ENCODE results near the gene SRXN1.

Gene SRXN1

GRCh38 chr20:646868-647233 is 6.1 kb downstream of the SRXN1 start:
- H3F3A ChIP-seq (ENCODE audit: insufficient read depth, low read length): no peaks in the 10 kb centered on the region
- no peak overlapping the region for H3K4me2 ChIP-seq (ENCODE audit: low read length)
- no peaks in the 10 kb centered on the region for H4K20me1 ChIP-seq (ENCODE audit: insufficient read depth, low read length)
- H3K9ac ChIP-seq (ENCODE audit: low read length): no peak overlapping the region
- H3K4me1 ChIP-seq (ENCODE audit: insufficient read depth, low read length, severe bottlenecking): peaks cover 7% of the 10 kb centered on the region
- H3K9me3 ChIP-seq (ENCODE audit: low read length): no peaks in the 10 kb centered on the region
- no peaks in the 10 kb centered on the region for H3K9me2 ChIP-seq (ENCODE audit: low read depth, low read length)
- H3K27ac ChIP-seq (ENCODE audit: low read depth, low read length, poor library complexity, severe bottlenecking): no peak overlapping the region
- H3K27me3 ChIP-seq (ENCODE audit: insufficient read depth, low read length): no peaks in the 10 kb centered on the region
- peaks cover 4% of the 10 kb centered on the region; the same call in 1 of the 2 replicates for H3K79me2 ChIP-seq (ENCODE audit: insufficient read depth, low read length)
- H3K36me3 ChIP-seq (ENCODE audit: insufficient read depth, low read length): peaks cover 40% of the 10 kb centered on the region
- TF ChIP-seq CTCF (IDR thresholded peaks at IDR 0.05; ENCODE audit: low read length) (no peak), EZH2 (IDR thresholded peaks at IDR 0.05; ENCODE audit: borderline replicate concordance, low read length) (no peak)
- no peak overlapping the region for H3K4me3 ChIP-seq (ENCODE audit: low read depth, low read length, poor library complexity, severe bottlenecking)
- H2AFZ ChIP-seq (ENCODE audit: low read length): no peak overlapping the region

GRCh38 chr20:646107-646867 is 6.7 kb downstream of the SRXN1 start:
- Histone ChIP-seq H3K27me3 (ENCODE audit: insufficient read depth, low read length) (no peaks in the 10 kb centered on the region), H3K4me1 (ENCODE audit: insufficient read depth, low read length, severe bottlenecking) (peaks cover 3% of the 10 kb centered on the region), H3F3A (ENCODE audit: insufficient read depth, low read length) (no peaks in the 10 kb centered on the region), H3K4me2 (ENCODE audit: low read length) (no peak overlapping the region), H3K79me2 (ENCODE audit: insufficient read depth, low read length) (no peaks in the 10 kb centered on the region), H3K9me3 (ENCODE audit: low read length) (no peaks in the 10 kb centered on the region), H3K27ac (ENCODE audit: low read depth, low read length, poor library complexity, severe bottlenecking) (no peak overlapping the region), H3K36me3 (ENCODE audit: insufficient read depth, low read length) (peaks cover 40% of the 10 kb centered on the region), H3K9ac (ENCODE audit: low read length) (no peak overlapping the region), H2AFZ (ENCODE audit: low read length) (no peak overlapping the region), H4K20me1 (ENCODE audit: insufficient read depth, low read length) (no peaks in the 10 kb centered on the region), H3K4me3 (ENCODE audit: low read depth, low read length, poor library complexity, severe bottlenecking) (no peak overlapping the region), H3K9me2 (ENCODE audit: low read depth, low read length) (no peaks in the 10 kb centered on the region)
- no peak for TF ChIP-seq EZH2 (IDR thresholded peaks at IDR 0.05; ENCODE audit: borderline replicate concordance, low read length)
- no peak for TF ChIP-seq CTCF (IDR thresholded peaks at IDR 0.05; ENCODE audit: low read length)

- H3K9me2 ChIP-seq (ENCODE audit: low read depth, low read length): no peaks in the 10 kb centered on the region
- no peak overlapping the region for H3K4me3 ChIP-seq (ENCODE audit: low read depth, low read length, poor library complexity, severe bottlenecking)
- H3K4me2 ChIP-seq (ENCODE audit: low read length): no peak overlapping the region
- no peak overlapping the region for H2AFZ ChIP-seq (ENCODE audit: low read length)
- no peaks in the 10 kb centered on the region for H4K20me1 ChIP-seq (ENCODE audit: insufficient read depth, low read length)
- peaks cover 36% of the 10 kb centered on the region for H3K36me3 ChIP-seq (ENCODE audit: insufficient read depth, low read length)
- TF ChIP-seq CTCF (IDR thresholded peaks at IDR 0.05; ENCODE audit: low read length) (peak; percentile 93), EZH2 (IDR thresholded peaks at IDR 0.05; ENCODE audit: borderline replicate concordance, low read length) (no peak)
- H3K4me1 ChIP-seq (ENCODE audit: insufficient read depth, low read length, severe bottlenecking): peaks cover 3% of the 10 kb centered on the region
- H3K79me2 ChIP-seq (ENCODE audit: insufficient read depth, low read length): no peaks in the 10 kb centered on the region
- H3K9ac ChIP-seq (ENCODE audit: low read length): no peak overlapping the region
- no peaks in the 10 kb centered on the region for H3K9me3 ChIP-seq (ENCODE audit: low read length)
- no peaks in the 10 kb centered on the region for H3F3A ChIP-seq (ENCODE audit: insufficient read depth, low read length)
- no peaks in the 10 kb centered on the region for H3K27me3 ChIP-seq (ENCODE audit: insufficient read depth, low read length)
- H3K27ac ChIP-seq (ENCODE audit: low read depth, low read length, poor library complexity, severe bottlenecking): no peak overlapping the region
These were observed 7.5 kb downstream of the SRXN1 start for GRCh38 chr20:645318-646106.

Measured in OCI-LY1 (cell line).